ENCODE measurements around the gene PABPN1L. TPM values are rescaled to one million over a fixed set of nuclear protein-coding genes. Genes with fewer than 3 reads are reported as not detected.
A peak's percentile ranks its signal among the peaks of the same experiment; 100 is the strongest.

Gene PABPN1L
- total and polyA plus RNA-seq, 9 of the 15 experiments (the other 6 are each of a cell fraction or from before 2014, with no cell fraction given) = 0.11 to 0.32 TPM; not detected in 7

- Histone ChIP-seq H3K9ac (ENCODE audit: insufficient read depth in 1 of 2, low read depth in 2 of 2, low read length in 2 of 2) (no peak overlapping the region), H3K9me1 (ENCODE audit: control insufficient read depth, insufficient read depth, low read length) (no peaks in the 10 kb centered on the region), H3K4me2 (ENCODE audit: insufficient read depth, low read length) (no peak overlapping the region), H3K36me3 (ENCODE audit: control insufficient read depth, insufficient read depth, low read length) (peaks cover 1% of the 10 kb centered on the region; the same call in 1 of the 3 replicates), H3K27ac (ENCODE audit: extremely low read depth, low read depth, low read length) (no peak overlapping the region), H3K4me3 (no peak overlapping the region), H2AFZ (ENCODE audit: low read depth, low read length) (no peak overlapping the region), H3K9me3 (replicated peaks; ENCODE audit: control insufficient read depth, insufficient read depth, low read depth, low read length) (no peaks in the 10 kb centered on the region), H3K4me1 (replicated peaks in 1 of 2; ENCODE audit: control insufficient read depth in 2 of 2, insufficient read depth in 2 of 2, low read length in 2 of 2) (peaks cover 7 to 69% of the 10 kb centered on the region in 2 experiments), H3K27me3 (ENCODE audit: control insufficient read depth in 2 of 2, insufficient read depth in 2 of 2, low read length in 2 of 2) (no peaks in the 10 kb centered on the region), H4K20me1 (replicated peaks; ENCODE audit: control insufficient read depth, insufficient read depth, low read length) (peaks cover 2% of the 10 kb centered on the region; the same call in 1 of the 2 replicates), H3K79me2 (ENCODE audit: control insufficient read depth, insufficient read depth, low read length) (peaks cover 8% of the 10 kb centered on the region)
- CTCF ChIA-PET (ENCODE audit: low intra/inter-chr PET ratio) = interaction anchor here (1.0 kb wide), 1 partner anchor 351 kb away, joined by 8 read pairs; no protein-coding TSS in a partner anchor
- 38% methylated on average over 17 of the region's 19 CpGs for WGBS (ENCODE audit: insufficient coverage, low coverage, missing lambda C conversion rate)
- no peak for ATAC-seq
- DNase-seq (ENCODE audit: extremely low read depth in 1 of 4, low spot score in 3 of 4) = peak in 1 of 4 experiments; percentile 43
- in situ Hi-C loops (cut with MboI) = loop anchor here (10.0 kb wide), 1 partner anchor 399 kb away; the partner anchor contains the start of gene ZNF778
- POLR2A ChIA-PET = interaction anchor here (0.8 kb wide), 1 partner anchor 16 kb away, joined by 3 read pairs; no protein-coding TSS in a partner anchor
- no peak for FAIRE-seq
- intact Hi-C loops (cut with micrococcal nuclease) = loop anchor here (10.0 kb wide), 1 partner anchor 189 kb away; no protein-coding TSS in a partner anchor
- no TSS peak for BruUV-seq (replicated peaks)
- TF ChIP-seq ATF6 (CRISPR knock-in tag; IDR thresholded peaks at IDR 0.05) = no peak
- no peak for TF ChIP-seq SMAD1 (IDR thresholded peaks at IDR 0.05; ENCODE audit: low read depth, low read length, partially characterized antibody)
- no peak for TF ChIP-seq KLF1 (tag; IDR thresholded peaks at IDR 0.05)
- TF ChIP-seq NEUROD1 (IDR thresholded peaks at IDR 0.05; ENCODE audit: borderline replicate concordance, low read depth, low read length, partially characterized antibody) = no peak
- TF ChIP-seq L3MBTL2 (IDR thresholded peaks at IDR 0.05) = no peak
- TF ChIP-seq GTF2E2 (tag; IDR thresholded peaks at IDR 0.05) = no peak
- no peak for TF ChIP-seq DNMT1 (IDR thresholded peaks at IDR 0.05)
- TF ChIP-seq PCBP2 (IDR thresholded peaks at IDR 0.05; ENCODE audit: low read depth, low read length, poor library complexity, severe bottlenecking) = no peak
- no peak for TF ChIP-seq PTTG1 (tag; IDR thresholded peaks at IDR 0.05; ENCODE audit: low read depth)
- TF ChIP-seq HMBOX1 (IDR thresholded peaks at IDR 0.05) = no peak
- TF ChIP-seq SP1 (CRISPR knock-in tag; IDR thresholded peaks at IDR 0.05) = 0 out of 2 replicates have a peak, but pooled peaks have one; percentile 33
- no peak for TF ChIP-seq POU5F1 (IDR thresholded peaks at IDR 0.05; ENCODE audit: borderline replicate concordance, low read depth, low read length, partially characterized antibody)
- TF ChIP-seq, protein P1, sequence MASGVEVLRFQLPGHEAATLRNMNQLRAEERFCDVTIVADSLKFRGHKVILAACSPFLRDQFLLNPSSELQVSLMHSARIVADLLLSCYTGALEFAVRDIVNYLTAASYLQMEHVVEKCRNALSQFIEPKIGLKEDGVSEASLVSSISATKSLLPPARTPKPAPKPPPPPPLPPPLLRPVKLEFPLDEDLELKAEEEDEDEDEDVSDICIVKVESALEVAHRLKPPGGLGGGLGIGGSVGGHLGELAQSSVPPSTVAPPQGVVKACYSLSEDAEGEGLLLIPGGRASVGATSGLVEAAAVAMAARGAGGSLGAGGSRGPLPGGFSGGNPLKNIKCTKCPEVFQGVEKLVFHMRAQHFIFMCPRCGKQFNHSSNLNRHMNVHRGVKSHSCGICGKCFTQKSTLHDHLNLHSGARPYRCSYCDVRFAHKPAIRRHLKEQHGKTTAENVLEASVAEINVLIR (CRISPR knock-in tag; IDR thresholded peaks at IDR 0.05) = no peak
- TF ChIP-seq CREBBP (IDR thresholded peaks at IDR 0.05; ENCODE audit: low read depth, low read length) = no peak
- TF ChIP-seq TARDBP (IDR thresholded peaks at IDR 0.05) = no peak
- no peak for TF ChIP-seq SRSF9 (IDR thresholded peaks at IDR 0.05; ENCODE audit: borderline replicate concordance, low read depth, low read length)
- no peak for TF ChIP-seq SIN3A (IDR thresholded peaks at IDR 0.05; ENCODE audit: borderline replicate concordance in 2 of 2, control insufficient read depth in 1 of 2, low read depth in 2 of 2, low read length in 2 of 2)
These were observed 50.4 kb downstream of the PABPN1L start for GRCh38 chr16:88815901-88816589.

Data from K562 (cell line).